HL-60 (cell line): ENCODE measurements around the gene MVB12A.

ENCODE experiments used
- DNase-seq, 2 experiments: peaks; one replicate each; pipeline ENCODE4 v3.0.0-alpha.2; 2010 to 2020; ENCODE audit warnings: low read depth in 1 of 2, low spot score in 1 of 2
- H3K27ac ChIP-seq: fragments of 250-450 bp; sonication (Bioruptor Pico); replicated peaks from 2 replicates; pipeline ENCODE4 v1.5.1; 2020; ENCODE audit warnings: mild to moderate bottlenecking, moderate library complexity
- H3K27me3 ChIP-seq: fragments of 250-450 bp; sonication (Bioruptor Pico); 2 replicates; pipeline ENCODE4 v1.5.1; 2021; ENCODE audit warnings: mild to moderate bottlenecking, moderate library complexity; ENCODE audit not compliant: insufficient read depth, poor library complexity, severe bottlenecking
- H3K4me3 ChIP-seq: replicated peaks from 2 replicates; pipeline ENCODE4 v1.5.1; 2011; ENCODE audit warnings: mild to moderate bottlenecking, control low read depth, low read length; ENCODE audit not compliant: insufficient read depth
- CTCF ChIP-seq: IDR thresholded peaks from one replicate; pipeline ENCODE4 v1.5.1; 2011; ENCODE audit warnings: low read length, control low read depth, inconsistent platforms; ENCODE audit not compliant: insufficient read depth
- GABPA ChIP-seq: IDR thresholded peaks from 2 replicates; pipeline ENCODE4 v1.6.1; 2012; ENCODE audit warnings: low read depth
- POLR2AphosphoS5 ChIP-seq: IDR thresholded peaks from 2 replicates; pipeline ENCODE4 v1.6.1; 2012; ENCODE audit warnings: low read depth
- REST ChIP-seq: IDR thresholded peaks from 2 replicates; pipeline ENCODE4 v1.6.1; 2012; ENCODE audit warnings: low read depth; ENCODE audit not compliant: insufficient replicate concordance
- SPI1 ChIP-seq: IDR thresholded peaks from 2 replicates; pipeline ENCODE4 v1.6.1; 2012; ENCODE audit warnings: low read depth, mild to moderate bottlenecking, borderline replicate concordance

MVB12A gene

GRCh38 chr19:17393914-17394313 lies 25.9 kb upstream of the MVB12A start, which contains the start of gene CCDC194:
Gene CCDC194 (minus strand): TSS chr19:17394196. CDS start chr19:17394158, 38 bp downstream.
- no peak for DNase-seq
- Histone ChIP-seq H3K27ac (no peak within 1 kb of the TSS), H3K4me3 (no peak within 1 kb of the TSS), H3K27me3 (peaks cover 3% of the 10 kb centered on the region)
- TF ChIP-seq REST (no peak), SPI1 (no peak), POLR2AphosphoS5 (no peak), CTCF (no peak), GABPA (no peak)

- TF ChIP-seq CTCF (peak; percentile 73), GABPA (no peak), SPI1 (peak; percentile 49; the same call in 1 of the 2 replicates)
- Histone ChIP-seq H3K27ac (no peak overlapping the region), H3K27me3 (peaks cover 2% of the 10 kb centered on the region), H3K4me3 (no peak overlapping the region)
- peak; percentile 72 to 81 for DNase-seq
Measured at GRCh38 chr19:17394891-17395415, 24.9 kb upstream of the MVB12A start.

GRCh38 chr19:17398902-17399527 lies 20.8 kb upstream of the MVB12A start:
- Histone ChIP-seq H3K27me3 (no peaks in the 10 kb centered on the region), H3K4me3 (no peak overlapping the region), H3K27ac (no peak overlapping the region)
- DNase-seq, result no peak
- TF ChIP-seq SPI1 (no peak), REST (no peak), GABPA (no peak), CTCF (no peak), POLR2AphosphoS5 (no peak)

GRCh38 chr19:17401628-17402027 lies 18.2 kb upstream of the MVB12A start:
- Histone ChIP-seq H3K27me3 (no peaks in the 10 kb centered on the region), H3K4me3 (no peak overlapping the region), H3K27ac (no peak overlapping the region)
- no peak for TF ChIP-seq POLR2AphosphoS5
- DNase-seq, result no peak
